Activated B cell treated with CpG ODN at 0.5 μM for 24 hours (primary cell): ENCODE results near the gene PCDHGA11. TPM values are rescaled to one million over a fixed set of nuclear protein-coding genes. Genes with fewer than 3 reads are reported as not detected.
A peak's percentile ranks its signal among the peaks of the same experiment; 100 is the strongest.
"Not testable (repeated sequence)": the region's sequence is repeated elsewhere in the genome, so short reads cannot be mapped to it uniquely, and the experiment has no call there.

ENCODE experiments used
- ATAC-seq: fragments of 200-7000 bp; cut with Tn5 transposase; one replicate; pipeline ENCODE4 v1.10.0; 2021; ENCODE audit warnings: low read depth, mild to moderate bottlenecking, moderate library complexity
- CTCF ChIA-PET: fragments of 350-600 bp; sonication (Branson Sonifier 250); formaldehyde crosslinking; loops from one replicate; lab custom pipeline; 2021; ENCODE audit warnings: antibody characterized with exemption; lab: Charles Lee
- POLR2A ChIA-PET: fragments of 350-600 bp; sonication (Branson Sonifier 250); formaldehyde crosslinking; loops from one replicate; lab custom pipeline; 2021; ENCODE audit warnings: antibody characterized with exemption; lab: Charles Lee
- DNase-seq: peaks from one replicate; pipeline ENCODE4 v3.0.0; 2022
- H3K27ac Mint-ChIP-seq: one replicate; pipeline ENCODE4 v1.8.0; 2020; ENCODE audit warnings: mixed read lengths
- H3K27me3 Mint-ChIP-seq: one replicate; pipeline ENCODE4 v1.8.0; 2021; ENCODE audit warnings: mixed read lengths
- H3K36me3 Mint-ChIP-seq: one replicate; pipeline ENCODE4 v1.8.0; 2021; ENCODE audit warnings: low read depth, mixed read lengths
- H3K4me1 Mint-ChIP-seq: one replicate; pipeline ENCODE4 v1.8.0; 2021; ENCODE audit warnings: mixed read lengths
- H3K4me3 Mint-ChIP-seq: one replicate; pipeline ENCODE4 v1.8.0; 2020; ENCODE audit warnings: mild to moderate bottlenecking, mixed read lengths
- H3K9me3 Mint-ChIP-seq: one replicate; pipeline ENCODE4 v1.8.0; 2020; ENCODE audit warnings: mixed read lengths
- intact Hi-C: fragments of 100-400 bp; cut with micrococcal nuclease; formaldehyde crosslinking; loops from one replicate; pipeline ENCODE4 v1.15.1; 2024
- total RNA-seq: library from RNA; stranded (reverse); gene quantifications from 2 replicates; pipeline ENCODE4 v1.2.3, GENCODE V29; 2022
- TF ChIP-seq, protein P1 (sequence below): fragments of 200-600 bp; IDR thresholded peaks from one replicate; pipeline ENCODE4 v1.8.0; 2022; ENCODE audit warnings: antibody characterized with exemption, mild to moderate bottlenecking

Gene PCDHGA11
- total RNA-seq, 1 donor from 2014 or later, result 0.73 TPM

DNA sequence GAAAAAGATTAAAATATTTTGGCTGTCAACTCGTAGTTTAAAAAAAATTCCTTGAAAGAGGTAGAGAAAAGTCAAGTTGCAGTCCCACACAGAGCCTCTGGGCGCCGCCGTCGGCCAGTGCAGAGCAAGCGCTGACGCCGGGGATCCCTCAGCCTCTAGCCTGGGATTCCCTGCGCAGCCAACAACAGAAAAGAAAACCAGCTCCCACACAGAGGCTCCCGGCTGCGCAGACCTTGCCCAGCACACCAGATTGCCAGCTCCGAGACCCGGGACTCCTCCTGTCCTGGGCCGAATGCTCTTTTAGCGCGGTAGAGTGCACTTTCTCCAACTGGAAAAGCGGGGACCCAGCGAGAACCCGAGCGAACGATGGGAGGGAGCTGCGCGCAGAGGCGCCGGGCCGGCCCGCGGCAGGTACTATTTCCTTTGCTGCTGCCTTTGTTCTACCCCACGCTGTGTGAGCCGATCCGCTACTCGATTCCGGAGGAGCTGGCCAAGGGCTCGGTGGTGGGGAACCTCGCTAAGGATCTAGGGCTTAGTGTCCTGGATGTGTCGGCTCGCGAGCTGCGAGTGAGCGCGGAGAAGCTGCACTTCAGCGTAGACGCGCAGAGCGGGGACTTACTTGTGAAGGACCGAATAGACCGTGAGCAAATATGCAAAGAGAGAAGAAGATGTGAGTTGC lies 3.2 kb upstream of the PCDHGA11 start, which contains the start of gene PCDHGB7:
TSS of gene PCDHGB7 (plus strand) at position 184 of the 679 bp plus-strand sequence. CDS start at position 367, 183 bp downstream.
- H3K4me3 Mint-ChIP-seq, result peak within 1 kb of the TSS; percentile 64
- ChIA-PET CTCF (interaction anchor here (1.3 to 3.0 kb wide), 3 partner anchors 10 to 147 kb away, joined by 3 to 16 read pairs (median 12); no protein-coding TSS in a partner anchor), POLR2A (interaction anchor here (1.0 kb wide), 1 partner anchor 150 kb away, joined by 3 read pairs; no protein-coding TSS in a partner anchor)
- not testable (repeated sequence) for H3K27ac Mint-ChIP-seq, DNase-seq, H3K36me3 Mint-ChIP-seq
- intact Hi-C loops, result loop anchor here (1.0 to 10.0 kb wide), 2 partner anchors 107 to 457 kb away; partner anchors contain the start of gene PCDH1
- peaks cover 28% of the 10 kb centered on the region for H3K4me1 Mint-ChIP-seq
- H3K9me3 Mint-ChIP-seq, result peaks cover 19% of the 10 kb centered on the region
- ATAC-seq, result peak; percentile 73
- H3K27me3 Mint-ChIP-seq, result peaks cover 57% of the 10 kb centered on the region

DNA sequence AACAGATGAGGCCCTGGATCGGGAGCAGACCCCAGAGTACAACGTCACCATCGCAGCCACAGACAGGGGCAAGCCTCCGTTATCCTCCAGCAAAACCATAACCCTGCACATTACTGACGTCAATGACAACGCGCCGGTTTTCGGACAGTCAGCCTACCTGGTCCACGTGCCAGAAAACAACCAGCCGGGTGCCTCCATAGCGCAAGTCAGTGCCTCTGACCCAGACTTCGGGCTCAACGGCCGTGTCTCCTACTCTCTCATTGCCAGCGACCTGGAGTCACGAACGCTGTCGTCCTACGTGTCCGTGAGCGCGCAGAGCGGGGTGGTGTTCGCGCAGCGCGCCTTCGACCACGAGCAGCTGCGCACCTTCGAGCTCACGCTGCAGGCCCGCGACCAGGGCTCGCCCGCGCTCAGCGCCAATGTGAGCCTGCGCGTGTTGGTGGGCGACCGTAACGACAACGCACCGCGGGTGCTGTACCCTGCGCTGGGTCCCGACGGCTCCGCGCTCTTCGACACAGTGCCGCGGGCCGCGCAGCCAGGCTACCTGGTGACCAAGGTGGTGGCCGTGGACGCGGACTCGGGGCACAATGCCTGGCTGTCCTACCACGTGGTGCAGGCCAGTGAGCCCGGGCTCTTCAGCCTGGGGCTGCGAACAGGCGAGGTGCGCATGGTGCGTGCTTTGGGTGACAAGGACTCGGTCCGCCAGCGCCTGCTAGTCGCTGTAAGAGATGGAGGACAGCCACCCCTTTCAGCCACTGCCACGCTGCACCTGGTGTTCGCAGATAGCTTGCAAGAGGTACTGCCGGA lies 1.6 kb upstream of the PCDHGA11 start:
- intact Hi-C loops, result loop anchor here (10.0 kb wide), 1 partner anchor 456 kb away; the partner anchor contains the start of gene PCDH1
- peaks cover 49% of the 10 kb centered on the region for H3K27me3 Mint-ChIP-seq

DNA sequence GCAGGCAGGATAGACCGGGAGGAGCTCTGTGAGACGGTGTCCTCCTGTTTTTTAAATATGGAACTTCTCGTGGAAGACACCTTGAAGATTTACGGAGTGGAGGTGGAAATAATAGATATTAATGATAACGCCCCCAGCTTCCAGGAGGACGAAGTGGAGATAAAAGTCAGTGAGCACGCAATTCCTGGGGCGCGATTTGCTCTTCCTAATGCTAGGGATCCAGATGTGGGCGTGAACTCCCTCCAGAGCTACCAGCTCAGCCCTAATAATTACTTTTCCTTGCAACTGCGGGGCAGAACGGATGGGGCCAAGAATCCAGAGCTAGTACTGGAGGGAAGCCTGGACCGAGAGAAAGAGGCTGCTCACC lies 621 bp downstream of the PCDHGA11 start:
- intact Hi-C loops, result no loop called here
- H3K27ac Mint-ChIP-seq, result no peak overlapping the region
- H3K27me3 Mint-ChIP-seq, result peaks cover 48% of the 10 kb centered on the region

More for the DNA sequence above, 1.6 kb upstream of the PCDHGA11 start:
- H3K9me3 Mint-ChIP-seq, result peaks cover 20% of the 10 kb centered on the region
- POLR2A ChIA-PET, result no interaction called here
- peaks cover 5% of the 10 kb centered on the region for H3K36me3 Mint-ChIP-seq
- CTCF ChIA-PET, result interaction anchor here (2.0 to 4.3 kb wide), 4 partner anchors 11 to 145 kb away, joined by 9 to 40 read pairs (median 24); partner anchors contain the start of gene PCDHGA12
- peaks cover 13% of the 10 kb centered on the region for H3K4me1 Mint-ChIP-seq
- H3K27ac Mint-ChIP-seq, result no peak overlapping the region
- ATAC-seq (no peak), DNase-seq (no peak)
- no peak overlapping the region for H3K4me3 Mint-ChIP-seq
- TF ChIP-seq, protein P1, sequence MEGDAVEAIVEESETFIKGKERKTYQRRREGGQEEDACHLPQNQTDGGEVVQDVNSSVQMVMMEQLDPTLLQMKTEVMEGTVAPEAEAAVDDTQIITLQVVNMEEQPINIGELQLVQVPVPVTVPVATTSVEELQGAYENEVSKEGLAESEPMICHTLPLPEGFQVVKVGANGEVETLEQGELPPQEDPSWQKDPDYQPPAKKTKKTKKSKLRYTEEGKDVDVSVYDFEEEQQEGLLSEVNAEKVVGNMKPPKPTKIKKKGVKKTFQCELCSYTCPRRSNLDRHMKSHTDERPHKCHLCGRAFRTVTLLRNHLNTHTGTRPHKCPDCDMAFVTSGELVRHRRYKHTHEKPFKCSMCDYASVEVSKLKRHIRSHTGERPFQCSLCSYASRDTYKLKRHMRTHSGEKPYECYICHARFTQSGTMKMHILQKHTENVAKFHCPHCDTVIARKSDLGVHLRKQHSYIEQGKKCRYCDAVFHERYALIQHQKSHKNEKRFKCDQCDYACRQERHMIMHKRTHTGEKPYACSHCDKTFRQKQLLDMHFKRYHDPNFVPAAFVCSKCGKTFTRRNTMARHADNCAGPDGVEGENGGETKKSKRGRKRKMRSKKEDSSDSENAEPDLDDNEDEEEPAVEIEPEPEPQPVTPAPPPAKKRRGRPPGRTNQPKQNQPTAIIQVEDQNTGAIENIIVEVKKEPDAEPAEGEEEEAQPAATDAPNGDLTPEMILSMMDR, result no peak

DNA sequence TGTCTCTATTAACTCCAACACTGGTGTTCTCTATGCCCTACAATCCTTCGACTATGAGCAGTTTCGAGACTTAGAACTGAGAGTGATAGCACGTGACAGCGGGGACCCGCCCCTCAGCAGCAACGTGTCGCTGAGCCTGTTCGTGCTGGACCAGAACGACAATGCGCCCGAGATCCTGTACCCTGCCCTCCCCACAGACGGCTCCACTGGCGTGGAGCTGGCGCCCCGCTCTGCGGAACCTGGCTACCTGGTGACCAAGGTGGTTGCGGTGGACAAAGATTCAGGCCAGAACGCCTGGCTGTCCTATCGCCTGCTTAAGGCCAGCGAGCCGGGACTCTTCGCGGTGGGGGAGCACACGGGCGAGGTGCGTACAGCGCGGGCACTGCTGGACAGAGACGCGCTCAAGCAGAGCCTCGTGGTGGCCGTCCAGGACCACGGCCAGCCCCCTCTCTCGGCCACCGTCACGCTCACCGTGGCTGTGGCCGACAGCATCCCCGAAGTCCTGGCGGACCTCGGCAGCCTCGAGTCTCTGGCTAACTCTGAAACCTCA lies 2.0 kb downstream of the PCDHGA11 start:
- DNase-seq, result no peak
- intact Hi-C loops, result no loop called here
- ATAC-seq, result no peak
- Mint-ChIP-seq H3K27ac (no peak overlapping the region), H3K36me3 (peaks cover 5% of the 10 kb centered on the region), H3K9me3 (peaks cover 20% of the 10 kb centered on the region), H3K4me1 (peaks cover 7% of the 10 kb centered on the region), H3K4me3 (no peak overlapping the region), H3K27me3 (peaks cover 54% of the 10 kb centered on the region)
- ChIA-PET POLR2A (no interaction called here), CTCF (interaction anchor here (2.6 kb wide), 1 partner anchor 135 kb away, joined by 23 read pairs; no protein-coding TSS in a partner anchor)
- TF ChIP-seq, protein P1, result no peak

More for the DNA sequence above, 621 bp downstream of the PCDHGA11 start:
- H3K9me3 Mint-ChIP-seq, result peaks cover 20% of the 10 kb centered on the region
- DNase-seq, result no peak
- ChIA-PET POLR2A (interaction anchor here (0.9 kb wide), 1 partner anchor 136 kb away, joined by 5 read pairs; no protein-coding TSS in a partner anchor), CTCF (interaction anchor here (0.7 to 4.3 kb wide), 18 partner anchors 9 to 147 kb away, joined by 3 to 40 read pairs (median 6); partner anchors contain the start of genes PCDHGA10, PCDHGA12, PCDHGA5 and PCDHGB3)
- peak overlapping the region; percentile 85 for H3K4me3 Mint-ChIP-seq
- TF ChIP-seq, protein P1, result no peak
- no peak for ATAC-seq
- peaks cover 5% of the 10 kb centered on the region for H3K36me3 Mint-ChIP-seq
- peaks cover 9% of the 10 kb centered on the region for H3K4me1 Mint-ChIP-seq

DNA sequence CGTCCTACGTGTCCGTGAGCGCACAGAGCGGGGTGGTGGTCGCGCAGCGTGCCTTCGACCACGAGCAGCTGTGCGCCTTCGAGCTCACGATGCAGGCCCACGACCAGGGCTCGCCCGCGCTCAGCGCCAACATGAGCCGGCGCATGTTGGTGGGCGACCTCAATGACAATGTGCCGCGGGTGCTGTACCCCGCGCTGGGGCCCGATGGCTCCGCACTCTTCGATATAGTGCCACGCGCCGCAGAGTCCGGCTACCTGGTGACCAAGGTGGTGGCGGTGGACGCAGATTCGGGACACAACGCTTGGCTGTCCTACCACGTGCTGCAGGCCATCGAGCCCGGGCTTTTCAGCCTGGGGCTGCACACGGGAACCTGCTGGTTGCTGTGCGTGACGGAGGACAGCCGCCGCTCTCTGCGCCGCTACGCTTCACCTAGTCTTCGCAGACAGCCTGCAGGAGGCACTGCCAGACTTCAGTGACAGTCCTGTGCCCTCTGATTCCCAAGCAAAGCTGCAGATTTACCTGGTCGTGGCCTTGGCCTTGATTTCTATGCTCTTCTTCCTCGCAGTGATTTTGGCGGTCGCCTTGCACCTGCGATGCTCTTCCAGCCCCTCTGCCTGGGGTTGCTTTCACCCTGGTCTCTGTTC lies 7.1 kb downstream of the PCDHGA11 start:
- Mint-ChIP-seq H3K4me3 (no peak overlapping the region), H3K9me3 (peaks cover 20% of the 10 kb centered on the region)
- CTCF ChIA-PET, result interaction anchor here (0.7 to 1.4 kb wide), 2 partner anchors 11 to 85 kb away, joined by 3 read pairs; partner anchors contain the start of gene PCDHGB7

More for the DNA sequence above, 7.1 kb downstream of the PCDHGA11 start:
- intact Hi-C loops, result no loop called here
- ATAC-seq (no peak), DNase-seq (no peak)
- no peak overlapping the region for H3K27ac Mint-ChIP-seq
- TF ChIP-seq, protein P1, result no peak
- POLR2A ChIA-PET, result no interaction called here
- peaks cover 5% of the 10 kb centered on the region for H3K36me3 Mint-ChIP-seq
- peaks cover 16% of the 10 kb centered on the region for H3K4me1 Mint-ChIP-seq
- peaks cover 51% of the 10 kb centered on the region for H3K27me3 Mint-ChIP-seq
